Parathyroid adenoma (tissue), 2 donors: Measurements from ENCODE around the gene ZFAND3.

Experiments
- H2AFZ ChIP-seq: fragments of 300-600 bp; sonication (generic); one replicate; pipeline ENCODE4 v1.7.0; 2017; ENCODE audit warnings: antibody characterized with exemption, mild to moderate bottlenecking
- H3K27ac ChIP-seq: fragments of 300-600 bp; sonication (generic); one replicate; pipeline ENCODE4 v1.7.0; 2017
- H3K27me3 ChIP-seq: fragments of 300-600 bp; sonication (generic); one replicate; pipeline ENCODE4 v1.7.0; 2017; ENCODE audit warnings: low read length; ENCODE audit not compliant: control insufficient read depth, insufficient read depth
- H3K36me3 ChIP-seq: fragments of 300-600 bp; sonication (generic); one replicate; pipeline ENCODE4 v1.7.0; 2017; ENCODE audit warnings: low read length; ENCODE audit not compliant: control insufficient read depth, insufficient read depth
- H3K4me1 ChIP-seq: fragments of 300-600 bp; sonication (generic); one replicate; pipeline ENCODE4 v1.7.0; 2017; ENCODE audit warnings: control low read depth
- H3K4me2 ChIP-seq: fragments of 300-600 bp; sonication (generic); one replicate; pipeline ENCODE4 v1.7.0; 2017; ENCODE audit warnings: low read length
- H3K4me3 ChIP-seq: fragments of 300-600 bp; sonication (generic); one replicate; pipeline ENCODE4 v1.7.0; 2017; ENCODE audit warnings: low read depth, low read length
- H3K79me2 ChIP-seq: fragments of 300-600 bp; sonication (generic); one replicate; pipeline ENCODE4 v1.7.0; 2017; ENCODE audit warnings: control low read depth
- H3K9ac ChIP-seq: fragments of 300-600 bp; sonication (generic); one replicate; pipeline ENCODE4 v1.7.0; 2017; ENCODE audit warnings: mild to moderate bottlenecking
- H3K9me3 ChIP-seq: fragments of 300-600 bp; sonication (generic); one replicate; pipeline ENCODE4 v1.7.0; 2017; ENCODE audit warnings: low read length; ENCODE audit not compliant: control insufficient read depth
- TF ChIP-seq, protein P1 (sequence below): fragments of 300-600 bp; sonication (generic); IDR thresholded peaks from one replicate; pipeline ENCODE4 v1.7.0; 2017; ENCODE audit warnings: antibody characterized with exemption, mild to moderate bottlenecking
- donor health status: primary hyperparathyroidism.

ZFAND3 gene

DNA sequence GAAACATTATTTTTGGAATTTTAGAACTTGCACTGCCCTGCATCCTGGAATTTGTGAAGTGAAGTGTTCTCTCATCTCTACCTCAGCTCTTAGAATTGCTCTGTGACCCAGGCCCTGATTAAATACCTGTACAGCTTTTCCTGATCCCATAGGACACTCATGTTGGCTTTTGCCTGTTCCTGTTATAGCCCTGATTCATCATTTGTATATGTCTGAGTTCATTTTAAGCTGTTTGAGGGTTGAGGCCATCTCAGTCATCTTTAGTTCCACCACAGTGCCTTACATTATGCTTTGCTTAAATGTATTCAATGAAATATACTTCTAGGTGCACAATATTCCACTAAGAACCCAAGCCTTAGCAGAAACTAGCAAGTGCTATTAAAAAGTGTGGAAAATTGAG, 26.4 kb downstream of the ZFAND3 start:
- Histone ChIP-seq H3K4me3 (no peak overlapping the region), H3K4me2 (no peak overlapping the region), H3K79me2 (peaks cover 72% of the 10 kb centered on the region), H3K36me3 (no peaks in the 10 kb centered on the region), H2AFZ (no peak overlapping the region), H3K9me3 (no peaks in the 10 kb centered on the region), H3K9ac (no peak overlapping the region), H3K4me1 (peaks cover 3% of the 10 kb centered on the region), H3K27me3 (no peaks in the 10 kb centered on the region), H3K27ac (no peak overlapping the region)
- TF ChIP-seq, protein P1, sequence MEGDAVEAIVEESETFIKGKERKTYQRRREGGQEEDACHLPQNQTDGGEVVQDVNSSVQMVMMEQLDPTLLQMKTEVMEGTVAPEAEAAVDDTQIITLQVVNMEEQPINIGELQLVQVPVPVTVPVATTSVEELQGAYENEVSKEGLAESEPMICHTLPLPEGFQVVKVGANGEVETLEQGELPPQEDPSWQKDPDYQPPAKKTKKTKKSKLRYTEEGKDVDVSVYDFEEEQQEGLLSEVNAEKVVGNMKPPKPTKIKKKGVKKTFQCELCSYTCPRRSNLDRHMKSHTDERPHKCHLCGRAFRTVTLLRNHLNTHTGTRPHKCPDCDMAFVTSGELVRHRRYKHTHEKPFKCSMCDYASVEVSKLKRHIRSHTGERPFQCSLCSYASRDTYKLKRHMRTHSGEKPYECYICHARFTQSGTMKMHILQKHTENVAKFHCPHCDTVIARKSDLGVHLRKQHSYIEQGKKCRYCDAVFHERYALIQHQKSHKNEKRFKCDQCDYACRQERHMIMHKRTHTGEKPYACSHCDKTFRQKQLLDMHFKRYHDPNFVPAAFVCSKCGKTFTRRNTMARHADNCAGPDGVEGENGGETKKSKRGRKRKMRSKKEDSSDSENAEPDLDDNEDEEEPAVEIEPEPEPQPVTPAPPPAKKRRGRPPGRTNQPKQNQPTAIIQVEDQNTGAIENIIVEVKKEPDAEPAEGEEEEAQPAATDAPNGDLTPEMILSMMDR, result no peak

DNA sequence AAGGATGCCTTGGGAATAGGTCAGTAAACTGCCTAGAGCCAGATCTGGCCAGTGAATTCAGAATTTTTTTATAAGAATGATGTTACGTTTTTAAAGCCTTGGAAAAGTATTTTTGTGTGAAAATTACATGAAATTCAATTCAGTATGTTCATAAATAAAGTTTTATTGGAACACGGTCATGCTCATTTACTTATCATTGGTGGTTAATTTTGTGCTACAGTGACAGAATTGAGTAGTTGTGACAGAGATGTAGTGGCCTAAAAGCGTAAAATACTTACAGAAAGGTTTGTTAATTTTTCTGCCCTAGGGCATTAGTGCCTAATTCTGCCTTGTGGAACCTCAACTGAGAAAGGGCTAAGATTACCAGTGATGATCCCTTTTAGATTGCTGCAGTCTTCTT, 28.2 kb downstream of the ZFAND3 start:
- no peak overlapping the region for H3K27ac ChIP-seq
- no peak overlapping the region for H3K4me2 ChIP-seq
- TF ChIP-seq, protein P1, result no peak
- no peaks in the 10 kb centered on the region for H3K27me3 ChIP-seq
- H3K36me3 ChIP-seq, result no peaks in the 10 kb centered on the region
- no peak overlapping the region for H3K4me3 ChIP-seq
- peaks cover 3% of the 10 kb centered on the region for H3K4me1 ChIP-seq
- H3K9ac ChIP-seq, result no peak overlapping the region
- H2AFZ ChIP-seq, result no peak overlapping the region
- H3K9me3 ChIP-seq, result no peaks in the 10 kb centered on the region
- peaks cover 59% of the 10 kb centered on the region for H3K79me2 ChIP-seq

DNA sequence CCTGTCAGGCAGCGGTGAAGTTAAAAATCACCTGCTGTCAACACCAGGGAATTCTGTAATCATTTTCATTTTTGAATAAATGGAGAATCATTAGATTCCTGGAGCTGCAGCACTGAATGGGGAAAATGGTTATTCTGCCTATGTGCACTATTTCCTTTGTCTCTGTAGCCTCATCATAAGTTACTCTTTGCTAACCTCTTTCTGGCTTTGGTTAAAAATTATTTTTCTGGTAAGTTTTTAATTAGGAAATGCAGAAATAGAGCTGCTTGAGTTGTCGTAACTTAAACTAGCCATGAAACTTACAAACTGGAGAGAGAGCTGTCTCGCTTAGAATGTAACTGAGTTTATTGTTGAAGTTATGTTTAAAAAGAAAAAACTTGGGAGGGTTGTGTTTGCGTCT, 28.8 kb downstream of the ZFAND3 start:
- TF ChIP-seq, protein P1, result no peak
- Histone ChIP-seq H3K9ac (no peak overlapping the region), H3K4me2 (no peak overlapping the region), H3K79me2 (peaks cover 58% of the 10 kb centered on the region), H3K27ac (no peak overlapping the region), H3K36me3 (no peaks in the 10 kb centered on the region), H2AFZ (no peak overlapping the region), H3K27me3 (no peaks in the 10 kb centered on the region), H3K4me1 (peaks cover 3% of the 10 kb centered on the region), H3K4me3 (no peak overlapping the region), H3K9me3 (no peaks in the 10 kb centered on the region)

DNA sequence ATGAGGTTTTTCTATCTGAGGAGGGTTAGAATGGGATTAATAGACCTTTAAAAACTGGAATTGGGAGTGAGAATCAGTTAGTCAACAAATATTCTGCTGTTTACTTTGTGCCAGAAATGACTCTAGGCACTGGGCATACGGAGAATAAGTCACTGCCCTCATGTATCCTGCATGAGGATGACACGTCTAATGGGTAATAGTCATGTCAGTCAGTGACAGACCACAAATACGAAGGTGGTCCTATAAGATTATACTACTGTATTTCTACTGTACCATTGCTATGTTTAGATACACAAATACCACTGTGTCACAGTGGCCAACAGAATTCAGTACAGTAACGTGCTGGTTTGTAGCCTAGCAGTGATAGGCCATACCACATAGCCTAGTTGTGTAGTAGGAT, 30.7 kb downstream of the ZFAND3 start:
- TF ChIP-seq, protein P1, result no peak
- Histone ChIP-seq H3K9me3 (no peaks in the 10 kb centered on the region), H3K9ac (no peak overlapping the region), H3K27ac (no peak overlapping the region), H3K4me2 (no peak overlapping the region), H3K4me3 (no peak overlapping the region), H3K27me3 (no peaks in the 10 kb centered on the region), H2AFZ (no peak overlapping the region), H3K36me3 (no peaks in the 10 kb centered on the region), H3K79me2 (peaks cover 45% of the 10 kb centered on the region), H3K4me1 (peaks cover 3% of the 10 kb centered on the region)

DNA sequence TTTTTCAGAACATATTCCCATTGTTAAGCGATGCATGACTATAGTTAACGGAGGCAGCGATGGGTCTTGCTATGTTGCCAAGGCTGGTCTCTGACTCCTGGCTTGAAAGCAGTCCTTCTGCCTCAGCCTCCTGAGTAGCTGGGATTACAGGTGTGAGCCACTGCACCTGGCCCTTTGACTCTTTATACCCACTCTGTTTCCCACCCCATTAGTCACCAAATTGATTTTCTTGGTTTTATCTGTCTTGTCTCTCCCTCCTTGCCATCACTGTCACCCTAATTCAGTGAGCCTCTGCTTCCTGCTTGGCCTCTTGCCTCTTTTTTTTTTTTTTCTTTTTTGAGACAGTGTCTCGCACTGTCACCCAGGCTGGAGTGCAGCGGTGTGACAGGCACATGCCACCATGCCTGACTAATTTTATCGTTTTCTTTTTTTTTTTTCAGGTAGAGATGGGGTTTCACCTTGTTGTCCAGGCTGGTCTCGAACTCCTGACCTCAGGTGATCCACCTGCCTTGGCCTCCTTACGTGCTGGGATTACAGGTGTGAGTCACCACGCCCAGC, 31.3 kb downstream of the ZFAND3 start:
- H3K27ac ChIP-seq, result no peak overlapping the region
- TF ChIP-seq, protein P1, result no peak
- H3K36me3 ChIP-seq, result no peaks in the 10 kb centered on the region
- no peak overlapping the region for H3K4me2 ChIP-seq
- no peaks in the 10 kb centered on the region for H3K9me3 ChIP-seq
- no peaks in the 10 kb centered on the region for H3K27me3 ChIP-seq
- peaks cover 3% of the 10 kb centered on the region for H3K4me1 ChIP-seq
- H3K4me3 ChIP-seq, result no peak overlapping the region
- H3K79me2 ChIP-seq, result peaks cover 45% of the 10 kb centered on the region
- no peak overlapping the region for H3K9ac ChIP-seq
- no peak overlapping the region for H2AFZ ChIP-seq
